ENCODE results near the gene RBM12.

RBM12 gene

GRCh38 chr20:35635652-35636051, 29.0 kb downstream of the RBM12 start:
- ATAC-seq (ENCODE audit: insufficient read depth, low read depth) (no peak), DNase-seq (no peak)
- TF ChIP-seq EZH2 (IDR thresholded peaks at IDR 0.05; ENCODE audit: borderline replicate concordance, low read depth, low read length, severe bottlenecking) (no peak), CTCF (IDR thresholded peaks at IDR 0.05; ENCODE audit: borderline replicate concordance, extremely low read depth, low read length, poor library complexity, severe bottlenecking) (no peak)
- H3K4me1 ChIP-seq (ENCODE audit: insufficient read depth, low read length), result no peaks in the 10 kb centered on the region
- peaks cover 28% of the 10 kb centered on the region for H3K36me3 ChIP-seq (ENCODE audit: insufficient read depth, low read length)
- H3K9ac ChIP-seq (ENCODE audit: low read depth, low read length), result no peak overlapping the region
- peaks cover 81% of the 10 kb centered on the region for H3K79me2 ChIP-seq (ENCODE audit: insufficient read depth, low read length)
- no peak overlapping the region for H3K27ac ChIP-seq (ENCODE audit: low read length)
- H3K4me2 ChIP-seq (ENCODE audit: insufficient read depth, low read length), result no peak overlapping the region
- peaks cover 56% of the 10 kb centered on the region for H4K20me1 ChIP-seq (ENCODE audit: insufficient read depth, low read length)
- H2AFZ ChIP-seq (ENCODE audit: low read depth, low read length), result no peak overlapping the region
- no peaks in the 10 kb centered on the region for H3K9me3 ChIP-seq (ENCODE audit: insufficient read depth, low read length, severe bottlenecking)
- no peaks in the 10 kb centered on the region for H3K27me3 ChIP-seq (ENCODE audit: insufficient read depth, low read length, poor library complexity)
- no peak overlapping the region for H3K4me3 ChIP-seq (ENCODE audit: low read depth in 1 of 2, low read length in 2 of 2)

GRCh38 chr20:35632539-35633115, 32.1 kb downstream of the RBM12 start:
- Histone ChIP-seq H3K9me3 (ENCODE audit: insufficient read depth, low read length, severe bottlenecking) (no peaks in the 10 kb centered on the region), H3K9ac (ENCODE audit: low read depth, low read length) (no peak overlapping the region), H3K36me3 (ENCODE audit: insufficient read depth, low read length) (peaks cover 55% of the 10 kb centered on the region), H2AFZ (ENCODE audit: low read depth, low read length) (no peak overlapping the region), H3K4me1 (ENCODE audit: insufficient read depth, low read length) (no peaks in the 10 kb centered on the region), H3K27ac (ENCODE audit: low read length) (no peak overlapping the region), H4K20me1 (ENCODE audit: insufficient read depth, low read length) (peaks cover 43% of the 10 kb centered on the region), H3K27me3 (ENCODE audit: insufficient read depth, low read length, poor library complexity) (no peaks in the 10 kb centered on the region), H3K4me2 (ENCODE audit: insufficient read depth, low read length) (no peak overlapping the region), H3K4me3 (ENCODE audit: low read depth in 1 of 2, low read length in 2 of 2) (no peak overlapping the region), H3K79me2 (ENCODE audit: insufficient read depth, low read length) (peaks cover 51% of the 10 kb centered on the region)
- TF ChIP-seq EZH2 (IDR thresholded peaks at IDR 0.05; ENCODE audit: borderline replicate concordance, low read depth, low read length, severe bottlenecking), result no peak
- TF ChIP-seq CTCF (IDR thresholded peaks at IDR 0.05; ENCODE audit: borderline replicate concordance, extremely low read depth, low read length, poor library complexity, severe bottlenecking), result no peak
- DNase-seq, result peak; percentile 3
- ATAC-seq (ENCODE audit: insufficient read depth, low read depth), result no peak

DNA sequence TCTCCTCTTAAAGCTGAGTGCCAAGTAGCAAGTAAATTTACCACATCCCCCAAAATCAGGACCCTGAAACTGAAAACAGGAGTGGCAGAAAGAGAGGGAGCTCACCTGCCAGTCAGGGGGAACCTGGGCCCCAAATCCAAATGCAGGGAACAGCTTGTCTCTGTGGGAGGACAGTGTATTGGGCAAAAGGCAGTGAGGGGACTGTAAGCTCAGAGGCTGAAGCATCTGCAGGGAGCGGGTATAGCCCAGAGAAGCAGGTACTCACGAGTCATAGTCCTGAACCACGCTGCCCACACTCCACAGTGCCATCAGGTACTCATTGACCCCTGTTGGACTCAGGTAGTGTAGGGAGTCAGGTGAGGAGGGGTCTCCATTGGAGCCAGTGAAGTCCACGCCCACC, 34.1 kb downstream of the RBM12 start:
- Histone ChIP-seq H3K27me3 (ENCODE audit: insufficient read depth, low read length, poor library complexity) (no peaks in the 10 kb centered on the region), H3K4me2 (ENCODE audit: insufficient read depth, low read length) (no peak overlapping the region), H4K20me1 (ENCODE audit: insufficient read depth, low read length) (peaks cover 34% of the 10 kb centered on the region), H3K9me3 (ENCODE audit: insufficient read depth, low read length, severe bottlenecking) (no peaks in the 10 kb centered on the region), H3K27ac (ENCODE audit: low read length) (no peak overlapping the region), H3K9ac (ENCODE audit: low read depth, low read length) (no peak overlapping the region), H3K4me1 (ENCODE audit: insufficient read depth, low read length) (no peaks in the 10 kb centered on the region), H3K79me2 (ENCODE audit: insufficient read depth, low read length) (peaks cover 31% of the 10 kb centered on the region), H2AFZ (ENCODE audit: low read depth, low read length) (no peak overlapping the region), H3K36me3 (ENCODE audit: insufficient read depth, low read length) (peaks cover 71% of the 10 kb centered on the region), H3K4me3 (ENCODE audit: low read depth in 1 of 2, low read length in 2 of 2) (no peak overlapping the region)
- DNase-seq (peak; percentile 2), ATAC-seq (ENCODE audit: insufficient read depth, low read depth) (no peak)
- TF ChIP-seq EZH2 (IDR thresholded peaks at IDR 0.05; ENCODE audit: borderline replicate concordance, low read depth, low read length, severe bottlenecking) (no peak), CTCF (IDR thresholded peaks at IDR 0.05; ENCODE audit: borderline replicate concordance, extremely low read depth, low read length, poor library complexity, severe bottlenecking) (no peak)
